Measurements from ENCODE around the gene SPIN4. TPM values are rescaled to one million over a fixed set of nuclear protein-coding genes. Genes with fewer than 3 reads are reported as not detected.

Gene SPIN4
- total RNA-seq, 1 experiment from 2014 or later = 14.1 TPM

- no peak overlapping the region for H3K4me3 ChIP-seq (ENCODE audit: low read depth, low read length)
- intact Hi-C loops (cut with micrococcal nuclease; ENCODE audit: unreplicated experiment) = no loop called here
Measured at GRCh38 chrX:63327788-63328187, 23.3 kb downstream of the SPIN4 start.

GRCh38 chrX:63299596-63299995 lies 51.5 kb downstream of the SPIN4 start:
- CTCF ChIA-PET = no interaction called here
- no peak for DNase-seq
- intact Hi-C loops (cut with micrococcal nuclease; ENCODE audit: unreplicated experiment) = no loop called here
- Mint-ChIP-seq H3K36me3 (ENCODE audit: insufficient read depth, unreplicated experiment) (no peaks in the 10 kb centered on the region), H3K4me1 (ENCODE audit: low read depth, unreplicated experiment) (no peaks in the 10 kb centered on the region), H3K9me3 (ENCODE audit: unreplicated experiment) (peaks cover 9% of the 10 kb centered on the region), H3K27me3 (ENCODE audit: insufficient read depth, unreplicated experiment) (no peaks in the 10 kb centered on the region), H3K27ac (ENCODE audit: unreplicated experiment) (no peak overlapping the region), H3K4me3 (ENCODE audit: unreplicated experiment) (no peak overlapping the region)
- Histone ChIP-seq H3K4me1 (no peaks in the 10 kb centered on the region), H3K9me3 (no peaks in the 10 kb centered on the region), H3K36me3 (ENCODE audit: control insufficient read depth, insufficient read depth, low read length) (no peaks in the 10 kb centered on the region), H3K4me3 (ENCODE audit: low read depth, low read length) (no peak overlapping the region), H3K27me3 (replicated peaks; ENCODE audit: control insufficient read depth, insufficient read depth, low read length) (no peaks in the 10 kb centered on the region)
- TF ChIP-seq CTCF (IDR thresholded peaks at IDR 0.05; ENCODE audit: insufficient read depth in 1 of 2, low read depth in 1 of 2, low read length in 1 of 2, severe bottlenecking in 1 of 2, unreplicated experiment in 1 of 2) = no peak
- POLR2A ChIA-PET = no interaction called here
- BruUV-seq (replicated peaks) = no TSS peak

More at GRCh38 chrX:63327788-63328187, 23.3 kb downstream of the SPIN4 start:
- Histone ChIP-seq H3K4me1 (no peaks in the 10 kb centered on the region), H3K27me3 (replicated peaks; ENCODE audit: control insufficient read depth, insufficient read depth, low read length) (no peaks in the 10 kb centered on the region), H3K9me3 (no peaks in the 10 kb centered on the region), H3K36me3 (ENCODE audit: control insufficient read depth, insufficient read depth, low read length) (no peaks in the 10 kb centered on the region)
- H3K36me3 Mint-ChIP-seq (ENCODE audit: insufficient read depth, unreplicated experiment) = no peaks in the 10 kb centered on the region
- ChIA-PET CTCF (no interaction called here), POLR2A (no interaction called here)
- TF ChIP-seq CTCF (IDR thresholded peaks at IDR 0.05; ENCODE audit: insufficient read depth in 1 of 2, low read depth in 1 of 2, low read length in 1 of 2, severe bottlenecking in 1 of 2, unreplicated experiment in 1 of 2) = no peak
- DNase-seq = no peak
- H3K27ac Mint-ChIP-seq (ENCODE audit: unreplicated experiment) = no peak overlapping the region
- H3K27me3 Mint-ChIP-seq (ENCODE audit: insufficient read depth, unreplicated experiment) = no peaks in the 10 kb centered on the region
- H3K4me1 Mint-ChIP-seq (ENCODE audit: low read depth, unreplicated experiment) = no peaks in the 10 kb centered on the region
- no peak overlapping the region for H3K4me3 Mint-ChIP-seq (ENCODE audit: unreplicated experiment)
- no peaks in the 10 kb centered on the region for H3K9me3 Mint-ChIP-seq (ENCODE audit: unreplicated experiment)
- no TSS peak for BruUV-seq (replicated peaks)

Data from Caco-2 (cell line).